Esophagus muscularis mucosa (tissue), 3 donors: ENCODE data around the gene PLXNA4.

Experiments used
- POLR2A ChIP-seq: fragments of 450-650 bp; IDR thresholded peaks from one replicate; pipeline ENCODE4 v1.6.1; 2017; ENCODE audit warnings: antibody characterized with exemption, moderate library complexity, mild to moderate bottlenecking, low read depth
- POLR2AphosphoS5 ChIP-seq, 2 donors: sonication (generic); formaldehyde crosslinking; IDR thresholded peaks; one replicate each; pipeline ENCODE4 v1.6.1; 2017; ENCODE audit warnings: antibody characterized with exemption in 2 of 2
- TF ChIP-seq, protein P1 (sequence below), 3 experiments: fragments of 200-600 bp in 2 of 3; fragments of 450-650 bp in 1 of 3; sonication (generic) in 2 of 3; IDR thresholded peaks; one replicate each; pipeline ENCODE4 v1.5.1; 2017 to 2019; ENCODE audit warnings: antibody characterized with exemption in 3 of 3, mild to moderate bottlenecking in 2 of 3, moderate library complexity in 1 of 3

DNA sequence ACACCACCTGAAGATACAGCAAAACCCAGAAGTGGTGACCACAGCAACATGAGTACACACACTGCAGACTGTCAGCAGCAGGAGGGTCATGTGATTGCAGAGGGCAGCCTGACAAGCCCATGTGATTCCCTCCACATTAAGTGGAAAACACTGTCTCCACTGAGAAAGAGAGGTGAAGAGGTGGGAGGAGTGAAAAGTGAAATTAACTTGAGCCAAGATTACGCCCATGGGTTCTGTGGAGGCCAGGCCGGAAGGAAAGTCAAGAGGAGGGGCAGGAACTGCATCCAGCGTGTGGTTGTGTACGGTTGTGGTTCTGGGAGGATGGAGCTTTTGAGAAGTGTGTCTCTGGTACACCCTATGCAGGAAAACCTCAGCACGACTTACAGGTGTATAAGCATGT, 138.5 kb downstream of the PLXNA4 start:
- TF ChIP-seq POLR2A (no peak), POLR2AphosphoS5 (IDR thresholded peaks at IDR 0.05) (no peak)
- TF ChIP-seq, protein P1, sequence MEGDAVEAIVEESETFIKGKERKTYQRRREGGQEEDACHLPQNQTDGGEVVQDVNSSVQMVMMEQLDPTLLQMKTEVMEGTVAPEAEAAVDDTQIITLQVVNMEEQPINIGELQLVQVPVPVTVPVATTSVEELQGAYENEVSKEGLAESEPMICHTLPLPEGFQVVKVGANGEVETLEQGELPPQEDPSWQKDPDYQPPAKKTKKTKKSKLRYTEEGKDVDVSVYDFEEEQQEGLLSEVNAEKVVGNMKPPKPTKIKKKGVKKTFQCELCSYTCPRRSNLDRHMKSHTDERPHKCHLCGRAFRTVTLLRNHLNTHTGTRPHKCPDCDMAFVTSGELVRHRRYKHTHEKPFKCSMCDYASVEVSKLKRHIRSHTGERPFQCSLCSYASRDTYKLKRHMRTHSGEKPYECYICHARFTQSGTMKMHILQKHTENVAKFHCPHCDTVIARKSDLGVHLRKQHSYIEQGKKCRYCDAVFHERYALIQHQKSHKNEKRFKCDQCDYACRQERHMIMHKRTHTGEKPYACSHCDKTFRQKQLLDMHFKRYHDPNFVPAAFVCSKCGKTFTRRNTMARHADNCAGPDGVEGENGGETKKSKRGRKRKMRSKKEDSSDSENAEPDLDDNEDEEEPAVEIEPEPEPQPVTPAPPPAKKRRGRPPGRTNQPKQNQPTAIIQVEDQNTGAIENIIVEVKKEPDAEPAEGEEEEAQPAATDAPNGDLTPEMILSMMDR (IDR thresholded peaks at IDR 0.05): no peak
